HepG2 (cell line): ENCODE data around the gene ERCC6. TPM values are rescaled to one million over a fixed set of nuclear protein-coding genes. Genes with fewer than 3 reads are reported as not detected.

Experiments used
- ATAC-seq: fragments of 200-7000 bp; cut with Tn5 transposase; 3 replicates; pipeline ENCODE4 v1.9.1; 2020; ENCODE audit warnings: mild to moderate bottlenecking, moderate library complexity
- BruUV-seq: library from RNA; stranded (reverse); fragments of 400-500 nt; replicated peaks from 2 replicates; lab custom pipeline; 2021; lab: Mats Ljungman, UMichigan
- CTCF ChIA-PET: fragments of 300-600 bp; formaldehyde crosslinking; extraction: SDS; loops from one replicate; lab custom pipeline; 2021; ENCODE audit warnings: low total read pairs, inconsistent platforms, low intra/inter-chr PET ratio; lab: Yijun Ruan, JAX
- POLR2A ChIA-PET: fragments of 350-600 bp; sonication (Branson Sonifier 250); formaldehyde crosslinking; loops from one replicate; lab custom pipeline; 2020; ENCODE audit warnings: antibody characterized with exemption, inconsistent platforms; lab: Yijun Ruan, JAX
- DNase-seq: peaks from one replicate; pipeline ENCODE4 v3.0.0-alpha.2; 2015; ENCODE audit warnings: low spot score
- FAIRE-seq: peaks from 3 replicates; lab custom pipeline; 2011; peaks lifted over from hg19 to GRCh38; lab: Jason Lieb, UNC
- H2AFZ ChIP-seq: one replicate; pipeline ENCODE4 v1.6.1; 2011; ENCODE audit warnings: low read length, inconsistent platforms
- H3K27ac ChIP-seq: fragments of 300-600 bp; 3 replicates; pipeline ENCODE4 v1.8.0; 2011; ENCODE audit warnings: mixed run types, mild to moderate bottlenecking, mixed read lengths, low read length, inconsistent platforms; ENCODE audit not compliant: insufficient read depth; ENCODE audit errors: extremely low read length
- H3K27me3 ChIP-seq, 2 experiments: fragments of 200-600 bp in 1 of 2; 2 replicates in 1 of 2; 3 replicates in 1 of 2; pipeline versions ENCODE4 v1.6.0 to v1.8.0; 2011; ENCODE audit warnings: low read length in 2 of 2, mild to moderate bottlenecking in 2 of 2, moderate library complexity in 2 of 2, inconsistent platforms in 1 of 2; ENCODE audit not compliant: insufficient read depth in 2 of 2, control insufficient read depth in 1 of 2
- H3K36me3 ChIP-seq, 2 experiments: fragments of 200-600 bp in 1 of 2; replicated peaks in 1 of 2; 2 replicates in 1 of 2; 3 replicates in 1 of 2; pipeline versions ENCODE4 v1.5.1 to v1.8.0; 2011; ENCODE audit warnings: low read length in 2 of 2, inconsistent platforms in 1 of 2; ENCODE audit not compliant: insufficient read depth in 2 of 2, control insufficient read depth in 1 of 2
- H3K4me1 ChIP-seq: 2 replicates; pipeline ENCODE4 v1.5.1; 2012; ENCODE audit warnings: low read length, inconsistent platforms; ENCODE audit not compliant: insufficient read depth
- H3K4me2 ChIP-seq: 2 replicates; pipeline ENCODE4 v1.6.0; 2011; ENCODE audit warnings: low read depth, low read length, inconsistent platforms
- H3K4me3 ChIP-seq, 3 experiments: fragments of 200-600 bp in 1 of 3; sonication (generic), shearing (Covaris generic) in 1 of 3; replicated peaks in 1 of 3; 2 replicates each; pipeline ENCODE4 v1.5.1; 2011 to 2016; ENCODE audit warnings: low read length in 3 of 3, inconsistent platforms in 2 of 3, low read depth in 2 of 3, mild to moderate bottlenecking in 2 of 3, control low read depth in 1 of 3, mixed read lengths in 1 of 3; ENCODE audit not compliant: insufficient read depth in 1 of 3
- H3K79me2 ChIP-seq: one replicate; pipeline ENCODE4 v1.6.1; 2011; ENCODE audit warnings: low read length, inconsistent platforms; ENCODE audit not compliant: insufficient read depth
- H3K9ac ChIP-seq: 2 replicates; pipeline ENCODE4 v1.6.0; 2011; ENCODE audit warnings: mild to moderate bottlenecking, low read depth, low read length, inconsistent platforms; ENCODE audit not compliant: insufficient read depth
- H3K9me3 ChIP-seq: 2 replicates; pipeline ENCODE4 v1.5.1; 2012; ENCODE audit warnings: mild to moderate bottlenecking, low read length
- H4K20me1 ChIP-seq: 2 replicates; pipeline ENCODE4 v1.6.0; 2011; ENCODE audit warnings: inconsistent platforms, mild to moderate bottlenecking, low read length, moderate library complexity; ENCODE audit not compliant: insufficient read depth
- REXO4 ChIP-seq: sonication (generic); formaldehyde crosslinking; IDR thresholded peaks from 2 replicates; pipeline ENCODE4 v1.8.0; 2022; ENCODE audit warnings: missing genetic modification reagents, mild to moderate bottlenecking, borderline replicate concordance
- ZBTB49 ChIP-seq: sonication (generic); formaldehyde crosslinking; IDR thresholded peaks from 2 replicates; pipeline ENCODE4 v1.4.0; 2020; ENCODE audit warnings: missing genetic modification reagents, borderline replicate concordance
- ZFYVE20 ChIP-seq: sonication (generic); formaldehyde crosslinking; IDR thresholded peaks from 2 replicates; pipeline ENCODE4 v1.8.0; 2023; ENCODE audit warnings: low read depth, mild to moderate bottlenecking, moderate library complexity, missing genetic modification reagents, borderline replicate concordance
- ZNF737 ChIP-seq: sonication (generic); formaldehyde crosslinking; IDR thresholded peaks from 2 replicates; pipeline ENCODE4 v1.5.0; 2020; ENCODE audit warnings: missing genetic modification reagents, mild to moderate bottlenecking, borderline replicate concordance
- WGBS: methylation state at CpG from one replicate; pipeline ENCODE4 v1.1.6; 2017; ENCODE audit warnings: low lambda C conversion rate; 5-methylcytosine and 5-hydroxymethylcytosine counted together
- in situ Hi-C: cut with HindIII; loops from 2 replicates; pipeline ENCODE4 v1.10.0; 2017; ENCODE audit warnings: low pct_unique_long_range_greater_than_20kb; ENCODE audit not compliant: extremely low pct_ligation_motif_present
- intact Hi-C: fragments of 100-400 bp; cut with micrococcal nuclease; formaldehyde crosslinking; loops from one replicate; pipeline ENCODE4 v1.10.0; 2022; ENCODE audit not compliant: unreplicated experiment
- polyA plus RNA-seq, 8 experiments: library from polyadenylated mRNA; depleted of rRNA in 3 of 8; stranded (reverse) in 7 of 8; unstranded in 1 of 8; fragments of >200 nt; fragmentation: Illumina TruSeq in 4 of 8; extraction: Trizol in 4 of 8; gene quantifications; 2 replicates each; pipeline versions ENCODE4 v1.2.1 to v1.2.3, GENCODE V29; 2011 to 2016; ENCODE audit warnings: low read depth in 4 of 8, missing spikeins in 1 of 8, mixed read lengths in 1 of 8; ENCODE audit not compliant: insufficient read depth in 1 of 8
- total RNA-seq, 5 experiments: library from RNA; depleted of rRNA; stranded (reverse); fragments of >200 nt; fragmentation: Illumina TruSeq; extraction: Trizol; gene quantifications; 2 replicates each; pipeline ENCODE4 v1.2.3, GENCODE V29; 2016; ENCODE audit warnings: low read depth in 1 of 5
- TF ChIP-seq, protein P1 (sequence below): sonication (generic); formaldehyde crosslinking; IDR thresholded peaks from 2 replicates; pipeline ENCODE4 v1.5.0; 2020; ENCODE audit warnings: mild to moderate bottlenecking, missing genetic modification reagents
- TF ChIP-seq, protein P2 (sequence below): IDR thresholded peaks from 2 replicates; pipeline ENCODE4 v1.6.1; 2018; ENCODE audit warnings: missing genetic modification reagents, mild to moderate bottlenecking, missing compliant biosample characterization
- TF ChIP-seq, protein P3 (sequence below): sonication (generic); formaldehyde crosslinking; IDR thresholded peaks from 2 replicates; pipeline ENCODE4 v1.5.1; 2020; ENCODE audit warnings: missing genetic modification reagents, mild to moderate bottlenecking, borderline replicate concordance
- TF ChIP-seq, protein P4 (sequence below): sonication (generic); formaldehyde crosslinking; IDR thresholded peaks from 2 replicates; pipeline ENCODE4 v1.5.1; 2020; ENCODE audit warnings: missing genetic modification reagents, mild to moderate bottlenecking, borderline replicate concordance

ERCC6 gene
- total and polyA plus RNA-seq, 2 of the 13 experiments (the other 11 are each of a cell fraction or from before 2014, with no cell fraction given), result 5.1 to 9.8 TPM

DNA sequence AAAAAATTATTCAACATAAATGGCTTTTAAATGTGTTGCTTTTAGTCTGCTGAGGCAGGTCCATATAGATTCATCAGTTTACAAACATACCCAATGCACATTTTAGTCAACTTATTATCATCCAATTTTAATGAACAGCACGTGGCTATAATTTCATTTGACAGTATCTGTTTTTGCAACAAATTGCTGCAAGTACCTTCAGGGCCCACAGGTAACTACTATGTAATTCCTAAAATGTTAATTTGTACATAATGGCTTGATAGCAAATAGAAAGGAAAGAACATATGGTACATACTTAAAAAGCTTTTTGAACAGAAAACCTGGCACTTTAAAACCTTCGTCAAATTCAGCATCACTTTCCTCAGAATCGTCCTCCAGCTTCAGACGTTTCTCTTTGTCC is 33.3 kb downstream of the ERCC6 start:
- intact Hi-C loops (no loop called here), in situ Hi-C loops (no loop called here)
- Histone ChIP-seq H3K36me3 (0 out of 5 replicates have a peak, but pooled peaks cover 0 to under 1% of the 10 kb centered on the region in 2 experiments), H3K79me2 (no peaks in the 10 kb centered on the region), H4K20me1 (no peaks in the 10 kb centered on the region), H3K9me3 (no peaks in the 10 kb centered on the region), H3K27ac (no peak overlapping the region), H3K9ac (no peak overlapping the region), H3K4me1 (no peaks in the 10 kb centered on the region), H2AFZ (no peak overlapping the region), H3K4me2 (no peak overlapping the region), H3K27me3 (no peaks in the 10 kb centered on the region; a peak in 1 of 5 replicates), H3K4me3 (no peak overlapping the region)
- ATAC-seq, result no peak
- no TSS peak for BruUV-seq
- 94% methylated on average over 4 of the region's 4 CpGs for WGBS
- no peak for FAIRE-seq
- ChIA-PET CTCF (no interaction called here), POLR2A (no interaction called here)
- DNase-seq, result no peak
- TF ChIP-seq ZFYVE20 (CRISPR knock-in tag) (no peak), REXO4 (CRISPR knock-in tag) (no peak), ZBTB49 (CRISPR knock-in tag) (no peak), ZNF737 (CRISPR knock-in tag) (no peak)
- TF ChIP-seq, protein P1, sequence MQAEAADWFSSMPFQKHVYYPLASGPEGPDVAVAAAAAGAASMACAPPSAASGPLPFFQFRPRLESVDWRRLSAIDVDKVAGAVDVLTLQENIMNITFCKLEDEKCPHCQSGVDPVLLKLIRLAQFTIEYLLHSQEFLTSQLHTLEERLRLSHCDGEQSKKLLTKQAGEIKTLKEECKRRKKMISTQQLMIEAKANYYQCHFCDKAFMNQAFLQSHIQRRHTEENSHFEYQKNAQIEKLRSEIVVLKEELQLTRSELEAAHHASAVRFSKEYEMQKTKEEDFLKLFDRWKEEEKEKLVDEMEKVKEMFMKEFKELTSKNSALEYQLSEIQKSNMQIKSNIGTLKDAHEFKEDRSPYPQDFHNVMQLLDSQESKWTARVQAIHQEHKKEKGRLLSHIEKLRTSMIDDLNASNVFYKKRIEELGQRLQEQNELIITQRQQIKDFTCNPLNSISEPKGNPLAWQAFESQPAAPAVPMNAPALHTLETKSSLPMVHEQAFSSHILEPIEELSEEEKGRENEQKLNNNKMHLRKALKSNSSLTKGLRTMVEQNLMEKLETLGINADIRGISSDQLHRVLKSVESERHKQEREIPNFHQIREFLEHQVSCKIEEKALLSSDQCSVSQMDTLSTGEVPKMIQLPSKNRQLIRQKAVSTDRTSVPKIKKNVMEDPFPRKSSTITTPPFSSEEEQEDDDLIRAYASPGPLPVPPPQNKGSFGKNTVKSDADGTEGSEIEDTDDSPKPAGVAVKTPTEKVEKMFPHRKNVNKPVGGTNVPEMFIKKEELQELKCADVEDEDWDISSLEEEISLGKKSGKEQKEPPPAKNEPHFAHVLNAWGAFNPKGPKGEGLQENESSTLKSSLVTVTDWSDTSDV (CRISPR knock-in tag), result no peak
- TF ChIP-seq, protein P2, sequence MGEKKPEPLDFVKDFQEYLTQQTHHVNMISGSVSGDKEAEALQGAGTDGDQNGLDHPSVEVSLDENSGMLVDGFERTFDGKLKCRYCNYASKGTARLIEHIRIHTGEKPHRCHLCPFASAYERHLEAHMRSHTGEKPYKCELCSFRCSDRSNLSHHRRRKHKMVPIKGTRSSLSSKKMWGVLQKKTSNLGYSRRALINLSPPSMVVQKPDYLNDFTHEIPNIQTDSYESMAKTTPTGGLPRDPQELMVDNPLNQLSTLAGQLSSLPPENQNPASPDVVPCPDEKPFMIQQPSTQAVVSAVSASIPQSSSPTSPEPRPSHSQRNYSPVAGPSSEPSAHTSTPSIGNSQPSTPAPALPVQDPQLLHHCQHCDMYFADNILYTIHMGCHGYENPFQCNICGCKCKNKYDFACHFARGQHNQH (CRISPR knock-in tag), result no peak
- TF ChIP-seq, protein P3, sequence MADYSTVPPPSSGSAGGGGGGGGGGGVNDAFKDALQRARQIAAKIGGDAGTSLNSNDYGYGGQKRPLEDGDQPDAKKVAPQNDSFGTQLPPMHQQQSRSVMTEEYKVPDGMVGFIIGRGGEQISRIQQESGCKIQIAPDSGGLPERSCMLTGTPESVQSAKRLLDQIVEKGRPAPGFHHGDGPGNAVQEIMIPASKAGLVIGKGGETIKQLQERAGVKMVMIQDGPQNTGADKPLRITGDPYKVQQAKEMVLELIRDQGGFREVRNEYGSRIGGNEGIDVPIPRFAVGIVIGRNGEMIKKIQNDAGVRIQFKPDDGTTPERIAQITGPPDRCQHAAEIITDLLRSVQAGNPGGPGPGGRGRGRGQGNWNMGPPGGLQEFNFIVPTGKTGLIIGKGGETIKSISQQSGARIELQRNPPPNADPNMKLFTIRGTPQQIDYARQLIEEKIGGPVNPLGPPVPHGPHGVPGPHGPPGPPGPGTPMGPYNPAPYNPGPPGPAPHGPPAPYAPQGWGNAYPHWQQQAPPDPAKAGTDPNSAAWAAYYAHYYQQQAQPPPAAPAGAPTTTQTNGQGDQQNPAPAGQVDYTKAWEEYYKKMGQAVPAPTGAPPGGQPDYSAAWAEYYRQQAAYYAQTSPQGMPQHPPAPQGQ, result no peak
- TF ChIP-seq, protein P4, sequence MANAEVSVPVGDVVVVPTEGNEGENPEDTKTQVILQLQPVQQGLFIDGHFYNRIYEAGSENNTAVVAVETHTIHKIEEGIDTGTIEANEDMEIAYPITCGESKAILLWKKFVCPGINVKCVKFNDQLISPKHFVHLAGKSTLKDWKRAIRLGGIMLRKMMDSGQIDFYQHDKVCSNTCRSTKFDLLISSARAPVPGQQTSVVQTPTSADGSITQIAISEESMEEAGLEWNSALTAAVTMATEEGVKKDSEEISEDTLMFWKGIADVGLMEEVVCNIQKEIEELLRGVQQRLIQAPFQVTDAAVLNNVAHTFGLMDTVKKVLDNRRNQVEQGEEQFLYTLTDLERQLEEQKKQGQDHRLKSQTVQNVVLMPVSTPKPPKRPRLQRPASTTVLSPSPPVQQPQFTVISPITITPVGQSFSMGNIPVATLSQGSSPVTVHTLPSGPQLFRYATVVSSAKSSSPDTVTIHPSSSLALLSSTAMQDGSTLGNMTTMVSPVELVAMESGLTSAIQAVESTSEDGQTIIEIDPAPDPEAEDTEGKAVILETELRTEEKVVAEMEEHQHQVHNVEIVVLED (CRISPR knock-in tag), result no peak
